Measurements from ENCODE around the gene JPH3. TPM values are rescaled to one million over a fixed set of nuclear protein-coding genes. Genes with fewer than 3 reads are reported as not detected.

JPH3 gene
- polyA plus RNA-seq, 2 of the 4 experiments (the other 2 are of a cell fraction) = 0.36 to 1.6 TPM

- no peak for TF ChIP-seq FOSB (CRISPR knock-in tag; IDR thresholded peaks at IDR 0.05)
- TF ChIP-seq POLR2A (IDR thresholded peaks at IDR 0.05; ENCODE audit: low read length) = no peak
- TF ChIP-seq ZSCAN20 (CRISPR knock-in tag; IDR thresholded peaks at IDR 0.05) = no peak
- TF ChIP-seq USF2 (IDR thresholded peaks at IDR 0.05) = no peak
Measured at GRCh38 chr16:87584271-87584670, 18.0 kb upstream of the JPH3 start (continued).

DNA sequence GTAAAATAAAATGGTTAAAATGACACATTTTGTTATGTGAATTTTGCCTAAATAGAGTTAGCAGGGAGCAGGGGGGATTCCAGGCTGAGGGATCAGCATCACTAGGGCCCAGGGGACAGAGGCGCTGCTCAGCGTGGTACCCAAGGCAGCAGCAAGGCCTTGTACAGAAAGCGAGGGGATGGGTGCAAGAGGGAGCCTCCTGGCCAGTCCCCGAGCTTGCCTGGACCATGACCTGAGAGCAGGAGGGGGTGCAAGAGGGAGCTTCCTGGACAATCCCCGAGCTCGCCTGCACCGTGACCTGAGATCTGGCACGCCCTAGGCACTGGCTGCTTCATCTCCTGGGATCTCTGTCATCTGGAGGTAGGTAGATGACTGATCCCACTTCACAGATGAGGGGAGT lies 17.3 kb upstream of the JPH3 start:
- no peak for FAIRE-seq
- ChIA-PET CTCF (interaction anchor here (1.3 to 9.1 kb wide), 4 partner anchors 13 to 185 kb away, joined by 3 to 219 read pairs (median 16); no protein-coding TSS in a partner anchor), POLR2A (interaction anchor here (0.6 kb wide), 1 partner anchor 286 kb away, joined by 4 read pairs; no protein-coding TSS in a partner anchor)
- DNase-seq (ENCODE audit: low read depth in 1 of 2, low spot score in 1 of 2) = no peak
- Histone ChIP-seq H3K4me2 (no peak overlapping the region), H3K27ac (peak overlapping the region in 1 of 2 experiments; percentile 10; a peak in 1 of 6 replicates), H3K4me3 (no peak overlapping the region), H3K4me1 (peaks cover 38% of the 10 kb centered on the region), H3K9me3 (no peaks in the 10 kb centered on the region)
- ATAC-seq = no peak
- TF ChIP-seq NPAS2 (CRISPR knock-in tag; IDR thresholded peaks at IDR 0.05; ENCODE audit: borderline replicate concordance) (no peak), KDM5A (IDR thresholded peaks at IDR 0.05) (no peak), HOXB5 (CRISPR knock-in tag; IDR thresholded peaks at IDR 0.05) (no peak), FOSL2 (IDR thresholded peaks at IDR 0.05) (no peak), FOSL2 (CRISPR knock-in tag; IDR thresholded peaks at IDR 0.05) (no peak), TFCP2L1 (CRISPR knock-in tag; IDR thresholded peaks at IDR 0.05) (no peak), NR3C1 (IDR thresholded peaks at IDR 0.05) (no peak), NFE2L2 (conservative IDR thresholded peaks at IDR 0.05; ENCODE audit: low read length) (no peak), ZC3H11A (IDR thresholded peaks at IDR 0.05) (no peak), JUNB (IDR thresholded peaks at IDR 0.05) (no peak), RARB (CRISPR knock-in tag; IDR thresholded peaks at IDR 0.05) (no peak), MAFK (IDR thresholded peaks at IDR 0.05; ENCODE audit: partially characterized antibody) (no peak), GATA3 (IDR thresholded peaks at IDR 0.05; ENCODE audit: borderline replicate concordance) (no peak), HEYL (CRISPR knock-in tag; IDR thresholded peaks at IDR 0.05) (no peak)
- 86% methylated on average over 7 of the region's 8 CpGs for WGBS (ENCODE audit: missing lambda C conversion rate)

DNA sequence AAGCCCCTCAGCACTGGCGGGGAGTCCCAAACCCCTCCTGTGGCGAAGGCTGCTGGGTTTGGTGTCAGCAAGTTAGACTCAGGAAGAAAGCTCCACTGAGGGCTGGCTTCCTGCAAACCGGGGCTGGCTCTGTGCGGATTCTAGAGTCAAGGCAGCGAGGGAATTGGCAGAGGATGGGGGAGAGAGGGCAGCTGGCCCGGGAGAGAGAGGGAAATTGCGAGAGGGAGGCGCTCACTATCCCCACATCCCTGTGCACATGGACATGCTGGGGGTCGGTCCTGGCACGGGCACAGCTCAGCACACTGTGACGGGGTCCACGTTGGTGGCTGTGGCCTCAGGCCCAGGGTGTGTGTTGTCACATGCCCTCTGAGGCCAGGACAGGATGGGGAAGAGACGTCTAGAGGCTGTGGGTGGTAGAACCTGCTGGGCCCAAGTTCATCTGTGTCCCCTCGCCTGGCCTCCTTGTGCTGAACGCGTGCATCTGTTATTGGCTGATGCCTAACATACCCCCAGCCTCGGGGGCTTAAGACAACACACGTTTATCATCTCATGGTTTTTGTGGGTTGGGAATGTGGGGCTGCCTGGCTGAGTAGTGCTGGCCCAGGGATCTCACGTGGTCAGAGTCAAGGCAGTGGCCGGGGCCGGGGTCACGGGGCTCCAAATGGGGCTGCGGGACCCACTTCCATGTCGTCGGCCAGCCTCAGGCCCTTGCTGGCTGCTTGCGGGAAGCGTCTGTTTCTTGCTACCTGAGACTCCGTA lies 16.7 kb upstream of the JPH3 start:
- FAIRE-seq = no peak
- ATAC-seq = no peak
- DNase-seq (ENCODE audit: low read depth in 1 of 2, low spot score in 1 of 2) = no peak
- ChIA-PET CTCF (interaction anchor here (0.9 to 9.1 kb wide), 4 partner anchors 15 to 184 kb away, joined by 3 to 219 read pairs (median 6); no protein-coding TSS in a partner anchor), POLR2A (interaction anchor here (0.6 kb wide), 2 partner anchors 166 to 286 kb away, joined by 4 read pairs; no protein-coding TSS in a partner anchor)
- WGBS (ENCODE audit: missing lambda C conversion rate) = 75% methylated on average over 18 of the region's 28 CpGs
- no peaks in the 10 kb centered on the region for H3K9me3 ChIP-seq
- peak overlapping the region in 1 of 2 experiments; percentile 10; a peak in 1 of 6 replicates for H3K27ac ChIP-seq
- no peak overlapping the region for H3K4me3 ChIP-seq
- H3K4me2 ChIP-seq = no peak overlapping the region
- peaks cover 34% of the 10 kb centered on the region for H3K4me1 ChIP-seq
- TF ChIP-seq CHD2 (IDR thresholded peaks at IDR 0.05; ENCODE audit: low read length, partially characterized antibody) = no peak
- TF ChIP-seq CBX8 (IDR thresholded peaks at IDR 0.05) = no peak
- no peak for TF ChIP-seq RFX5 (IDR thresholded peaks at IDR 0.05)
- no peak for TF ChIP-seq CBX2 (IDR thresholded peaks at IDR 0.05; ENCODE audit: borderline replicate concordance, low read depth)
- no peak for TF ChIP-seq PHF8 (IDR thresholded peaks at IDR 0.05; ENCODE audit: borderline replicate concordance, low read depth)
- no peak for TF ChIP-seq EP300 (IDR thresholded peaks at IDR 0.05)
